Nephron (organoid): ENCODE measurements around the gene BRMS1L.
A peak's percentile ranks its signal among the peaks of the same experiment; 100 is the strongest.
"Not testable (repeated sequence)": the region's sequence is repeated elsewhere in the genome, so short reads cannot be mapped to it uniquely, and the experiment has no call there.

Source experiments
- H3K27ac Mint-ChIP-seq, 3 experiments: 2 replicates each; pipeline ENCODE4 v1.8.0; 2020; ENCODE audit warnings: mixed read lengths in 3 of 3, mild to moderate bottlenecking in 2 of 3, moderate library complexity in 1 of 3
- H3K27me3 Mint-ChIP-seq: 2 replicates; pipeline ENCODE4 v1.8.0; 2021; ENCODE audit warnings: low read depth, mild to moderate bottlenecking, moderate library complexity, mixed read lengths
- H3K36me3 Mint-ChIP-seq: 2 replicates; pipeline ENCODE4 v1.8.0; 2020; ENCODE audit warnings: low read depth, mixed read lengths
- H3K4me1 Mint-ChIP-seq: 2 replicates; pipeline ENCODE4 v1.8.0; 2020; ENCODE audit warnings: mixed read lengths
- H3K4me3 Mint-ChIP-seq, 3 experiments: 2 replicates each; pipeline ENCODE4 v1.8.0; 2020; ENCODE audit warnings: mild to moderate bottlenecking in 3 of 3, mixed read lengths in 3 of 3, moderate library complexity in 2 of 3
- H3K9me3 Mint-ChIP-seq: 2 replicates; pipeline ENCODE4 v1.8.0; 2020; ENCODE audit warnings: mixed read lengths
- TF ChIP-seq, protein P1 (sequence below), 3 experiments: fragments of 200-600 bp; sonication (generic); IDR thresholded peaks; one replicate each; pipeline ENCODE4 v1.5.0; 2021; ENCODE audit warnings: antibody characterized with exemption in 3 of 3; ENCODE audit not compliant: unreplicated experiment in 3 of 3

BRMS1L gene

DNA sequence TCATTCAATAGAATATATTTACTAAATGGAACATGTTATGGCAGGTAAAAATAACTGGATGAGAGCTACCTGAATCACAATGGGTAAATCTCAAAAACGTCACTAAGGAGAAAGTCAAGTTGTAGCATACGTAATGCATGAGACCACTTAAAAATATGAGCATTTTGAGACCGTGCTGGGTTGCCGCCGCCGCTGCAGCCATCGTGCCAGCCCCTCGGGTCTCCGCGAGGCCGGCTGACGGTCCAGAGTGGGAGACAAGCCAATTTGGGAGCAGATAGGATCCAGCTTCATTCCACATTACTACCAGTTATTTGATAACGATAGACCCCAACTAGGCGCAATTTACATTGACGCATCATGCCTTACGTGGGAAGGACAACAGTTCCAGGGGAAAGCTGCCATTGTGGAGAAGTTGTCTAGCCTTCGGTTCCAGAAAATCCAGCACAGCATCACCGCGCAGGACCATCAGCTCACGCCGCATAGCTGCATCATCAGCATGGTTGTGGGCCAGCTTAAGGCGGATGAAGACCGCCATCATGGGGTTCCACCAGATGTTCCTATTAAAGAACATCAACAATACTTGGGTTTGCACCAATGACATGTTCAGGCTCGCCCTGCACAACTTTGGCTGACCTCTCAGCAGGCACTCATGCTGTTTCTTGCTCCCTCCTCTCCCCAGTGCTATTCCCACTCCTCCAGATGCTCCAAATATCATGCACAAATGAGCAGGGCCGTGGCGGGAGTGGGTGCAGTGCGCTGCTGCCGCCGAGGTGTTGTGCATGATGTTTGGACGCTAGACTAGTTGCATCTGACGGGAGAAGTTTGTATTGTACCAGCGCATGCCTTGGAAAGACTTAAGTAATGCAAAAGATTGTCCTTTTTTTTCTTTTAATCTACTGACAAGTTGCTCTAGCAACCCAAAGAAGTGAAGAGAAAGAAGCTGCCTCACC lies 6.3 kb upstream of the BRMS1L start:
- TF ChIP-seq, protein P1, sequence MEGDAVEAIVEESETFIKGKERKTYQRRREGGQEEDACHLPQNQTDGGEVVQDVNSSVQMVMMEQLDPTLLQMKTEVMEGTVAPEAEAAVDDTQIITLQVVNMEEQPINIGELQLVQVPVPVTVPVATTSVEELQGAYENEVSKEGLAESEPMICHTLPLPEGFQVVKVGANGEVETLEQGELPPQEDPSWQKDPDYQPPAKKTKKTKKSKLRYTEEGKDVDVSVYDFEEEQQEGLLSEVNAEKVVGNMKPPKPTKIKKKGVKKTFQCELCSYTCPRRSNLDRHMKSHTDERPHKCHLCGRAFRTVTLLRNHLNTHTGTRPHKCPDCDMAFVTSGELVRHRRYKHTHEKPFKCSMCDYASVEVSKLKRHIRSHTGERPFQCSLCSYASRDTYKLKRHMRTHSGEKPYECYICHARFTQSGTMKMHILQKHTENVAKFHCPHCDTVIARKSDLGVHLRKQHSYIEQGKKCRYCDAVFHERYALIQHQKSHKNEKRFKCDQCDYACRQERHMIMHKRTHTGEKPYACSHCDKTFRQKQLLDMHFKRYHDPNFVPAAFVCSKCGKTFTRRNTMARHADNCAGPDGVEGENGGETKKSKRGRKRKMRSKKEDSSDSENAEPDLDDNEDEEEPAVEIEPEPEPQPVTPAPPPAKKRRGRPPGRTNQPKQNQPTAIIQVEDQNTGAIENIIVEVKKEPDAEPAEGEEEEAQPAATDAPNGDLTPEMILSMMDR (IDR thresholded peaks at IDR 0.05; ENCODE audit: unreplicated experiment in 3 of 3) = no peak
- Mint-ChIP-seq H3K27ac (no peak overlapping the region), H3K36me3 (no peaks in the 10 kb centered on the region), H3K4me1 (no peaks in the 10 kb centered on the region), H3K4me3 (no peak overlapping the region), H3K9me3 (no peaks in the 10 kb centered on the region), H3K27me3 (no peaks in the 10 kb centered on the region)

DNA sequence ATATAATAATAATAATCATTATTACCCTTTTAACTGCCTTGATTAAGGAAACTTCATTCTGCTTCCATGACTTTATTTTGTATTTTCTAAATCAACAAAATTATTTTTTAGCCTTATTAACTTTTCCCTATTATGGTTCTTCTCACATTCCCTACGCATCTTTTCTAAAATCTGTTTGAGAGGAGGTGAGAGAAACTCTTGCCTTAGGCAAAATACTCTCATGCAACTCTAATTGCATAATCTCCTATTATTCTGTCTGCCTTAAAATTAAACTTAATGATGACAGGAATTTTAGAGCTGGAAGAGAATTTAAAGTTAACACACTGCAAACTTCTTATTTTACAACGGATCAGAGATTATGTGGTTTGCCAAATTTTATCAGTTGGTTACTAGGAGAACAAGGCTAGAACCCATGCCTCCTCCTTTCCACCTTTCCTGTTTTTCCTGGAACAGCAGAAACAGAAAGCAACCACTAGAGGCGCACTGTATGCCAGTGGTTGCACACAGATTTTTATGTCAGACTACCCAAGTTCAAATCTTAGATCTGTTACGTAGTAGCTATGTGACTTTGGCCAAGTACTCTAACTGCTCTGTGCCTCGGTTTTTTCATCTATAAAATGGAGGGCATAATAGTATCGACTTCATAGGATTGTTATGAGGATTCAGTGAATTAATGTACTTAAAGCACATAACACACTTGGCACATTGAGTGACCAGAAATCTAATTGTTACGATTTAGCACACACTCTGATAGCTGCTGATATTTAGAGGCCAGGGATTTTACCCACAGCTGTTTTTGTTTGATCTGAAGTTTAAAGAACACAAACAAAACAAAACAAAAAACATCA lies 4.3 kb upstream of the BRMS1L start:
- Mint-ChIP-seq H3K4me3 (no peak overlapping the region), H3K27me3 (no peaks in the 10 kb centered on the region), H3K9me3 (no peaks in the 10 kb centered on the region), H3K36me3 (no peaks in the 10 kb centered on the region), H3K27ac (no peak overlapping the region), H3K4me1 (no peaks in the 10 kb centered on the region)
- TF ChIP-seq, protein P1 (IDR thresholded peaks at IDR 0.05; ENCODE audit: unreplicated experiment in 3 of 3) = peak in 1 of 3 experiments; percentile 12

DNA sequence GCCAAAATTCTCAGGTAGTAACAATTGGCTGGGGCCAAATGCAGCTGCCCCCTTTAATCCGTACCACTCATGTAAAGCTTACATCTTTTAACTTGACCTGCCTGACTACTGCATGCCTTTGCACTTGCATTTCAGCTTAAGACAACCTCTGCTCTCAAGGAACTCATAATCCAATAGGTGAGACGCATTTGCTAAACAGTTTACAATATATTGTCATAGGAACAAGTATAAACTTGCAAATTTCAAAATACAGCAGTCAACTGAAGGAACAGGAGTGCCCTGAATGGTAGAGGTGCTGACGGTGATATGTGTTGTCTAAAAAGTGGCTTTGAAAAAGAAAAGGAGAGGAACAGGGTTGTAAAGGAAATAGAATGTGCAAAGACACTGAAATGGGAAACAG lies 3.6 kb upstream of the BRMS1L start:
- H3K9me3 Mint-ChIP-seq = no peaks in the 10 kb centered on the region
- TF ChIP-seq, protein P1 (IDR thresholded peaks at IDR 0.05; ENCODE audit: unreplicated experiment in 3 of 3) = no peak
- H3K4me3 Mint-ChIP-seq = peak overlapping the region in 1 of 3 experiments; percentile 25
- H3K36me3 Mint-ChIP-seq = no peaks in the 10 kb centered on the region
- no peak overlapping the region for H3K27ac Mint-ChIP-seq
- no peaks in the 10 kb centered on the region for H3K27me3 Mint-ChIP-seq
- H3K4me1 Mint-ChIP-seq = peaks cover 6% of the 10 kb centered on the region

DNA sequence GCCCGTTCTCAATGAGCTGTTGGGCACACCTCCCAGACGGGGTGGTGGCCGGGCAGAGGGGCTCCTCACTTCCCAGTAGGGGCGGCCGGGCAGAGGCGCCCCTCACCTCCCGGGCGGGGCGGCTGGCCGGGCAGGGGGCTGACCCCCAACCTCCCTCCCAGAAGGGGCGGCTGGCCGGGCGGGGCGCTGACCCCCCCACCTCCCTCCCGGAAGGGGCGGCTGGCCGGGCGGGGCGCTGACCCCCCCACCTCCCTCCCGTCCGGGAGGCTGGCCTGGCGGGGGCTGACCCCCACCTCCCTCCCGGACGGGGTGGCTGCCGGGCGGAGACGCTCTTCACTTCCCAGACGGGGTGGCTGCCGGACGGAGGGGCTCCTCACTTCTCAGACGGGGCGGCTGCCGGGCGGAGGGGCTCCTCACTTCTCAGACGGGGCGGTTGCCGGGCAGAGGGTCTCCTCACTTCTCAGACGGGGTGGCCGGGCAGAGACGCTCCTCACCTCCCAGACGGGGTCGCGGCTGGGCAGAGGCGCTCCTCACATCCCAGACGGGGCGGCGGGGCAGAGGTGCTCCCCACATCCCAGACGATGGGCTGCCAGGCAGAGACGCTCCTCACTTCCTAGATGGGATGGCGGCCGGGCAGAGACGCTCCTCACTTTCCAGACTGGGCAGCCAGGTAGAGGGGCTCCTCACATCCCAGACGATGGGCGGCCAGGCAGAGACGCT lies 1.5 kb upstream of the BRMS1L start:
- Mint-ChIP-seq H3K4me3 (peak overlapping the region in 1 of 3 experiments; percentile 63), H3K4me1 (peaks cover 17% of the 10 kb centered on the region)
- H3K36me3 Mint-ChIP-seq, H3K9me3 Mint-ChIP-seq, H3K27me3 Mint-ChIP-seq, H3K27ac Mint-ChIP-seq: not testable (repeated sequence)

DNA sequence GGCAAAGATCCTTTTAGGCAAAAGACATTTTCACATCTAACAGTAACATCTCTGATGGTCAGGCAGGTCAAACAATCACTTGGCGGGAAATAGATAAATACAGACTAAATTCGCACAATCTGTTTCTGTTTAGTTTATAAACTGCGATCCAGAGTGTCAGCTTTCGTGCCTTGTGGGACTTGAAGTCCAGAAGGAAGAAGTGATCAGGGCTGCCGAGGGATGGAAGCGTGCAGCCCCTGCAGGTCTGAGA lies 245 bp upstream of the BRMS1L start:
- peaks cover 18% of the 10 kb centered on the region for H3K4me1 Mint-ChIP-seq
- no peaks in the 10 kb centered on the region for H3K27me3 Mint-ChIP-seq
- TF ChIP-seq, protein P1 (IDR thresholded peaks at IDR 0.05; ENCODE audit: unreplicated experiment in 3 of 3) = no peak
- no peaks in the 10 kb centered on the region for H3K9me3 Mint-ChIP-seq
- peaks cover 7% of the 10 kb centered on the region for H3K36me3 Mint-ChIP-seq
- peak overlapping the region; percentile 76 to 90 (median 90) for H3K27ac Mint-ChIP-seq
- H3K4me3 Mint-ChIP-seq = peak overlapping the region; percentile 83 to 90 (median 86)

DNA sequence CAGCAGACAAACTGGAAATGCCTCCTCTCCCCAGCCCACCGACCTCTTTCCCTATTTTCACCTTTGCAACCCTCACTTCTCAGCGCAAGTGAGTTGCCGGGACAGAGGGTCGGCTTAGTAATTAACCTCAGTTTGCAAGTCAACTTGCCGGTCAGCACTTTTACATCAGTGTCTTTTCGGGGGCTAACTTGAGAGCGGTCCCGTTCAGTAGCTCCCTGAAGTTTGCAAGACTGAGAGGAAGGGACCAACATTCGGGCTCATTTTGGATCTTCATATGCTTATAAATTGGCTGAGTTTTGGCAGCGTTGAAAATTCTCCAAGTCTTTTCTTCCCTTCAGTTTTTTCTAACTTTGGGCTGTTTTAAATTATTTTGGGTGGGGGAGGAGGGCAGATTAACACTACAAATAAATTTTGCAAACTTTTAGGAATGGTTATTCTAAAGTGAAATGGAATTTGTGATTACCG lies 846 bp downstream of the BRMS1L start:
- Mint-ChIP-seq H3K9me3 (no peaks in the 10 kb centered on the region), H3K4me1 (peaks cover 18% of the 10 kb centered on the region), H3K27ac (peak overlapping the region; percentile 76 to 93 (median 90)), H3K4me3 (peak overlapping the region; percentile 83 to 90 (median 86)), H3K36me3 (peaks cover 16% of the 10 kb centered on the region), H3K27me3 (no peaks in the 10 kb centered on the region)
- TF ChIP-seq, protein P1 (IDR thresholded peaks at IDR 0.05; ENCODE audit: unreplicated experiment in 3 of 3) = no peak
